GM18870 (cell line): ENCODE data around the gene PIM1.
A peak's percentile ranks its signal among the peaks of the same experiment; 100 is the strongest.

Source experiments
- ATAC-seq: cut with Tn5 transposase; IDR thresholded peaks from one replicate; pipeline ENCODE4 v1.9.1; 2021; ENCODE audit warnings: moderate library complexity; ENCODE audit not compliant: unreplicated experiment

PIM1 gene

DNA sequence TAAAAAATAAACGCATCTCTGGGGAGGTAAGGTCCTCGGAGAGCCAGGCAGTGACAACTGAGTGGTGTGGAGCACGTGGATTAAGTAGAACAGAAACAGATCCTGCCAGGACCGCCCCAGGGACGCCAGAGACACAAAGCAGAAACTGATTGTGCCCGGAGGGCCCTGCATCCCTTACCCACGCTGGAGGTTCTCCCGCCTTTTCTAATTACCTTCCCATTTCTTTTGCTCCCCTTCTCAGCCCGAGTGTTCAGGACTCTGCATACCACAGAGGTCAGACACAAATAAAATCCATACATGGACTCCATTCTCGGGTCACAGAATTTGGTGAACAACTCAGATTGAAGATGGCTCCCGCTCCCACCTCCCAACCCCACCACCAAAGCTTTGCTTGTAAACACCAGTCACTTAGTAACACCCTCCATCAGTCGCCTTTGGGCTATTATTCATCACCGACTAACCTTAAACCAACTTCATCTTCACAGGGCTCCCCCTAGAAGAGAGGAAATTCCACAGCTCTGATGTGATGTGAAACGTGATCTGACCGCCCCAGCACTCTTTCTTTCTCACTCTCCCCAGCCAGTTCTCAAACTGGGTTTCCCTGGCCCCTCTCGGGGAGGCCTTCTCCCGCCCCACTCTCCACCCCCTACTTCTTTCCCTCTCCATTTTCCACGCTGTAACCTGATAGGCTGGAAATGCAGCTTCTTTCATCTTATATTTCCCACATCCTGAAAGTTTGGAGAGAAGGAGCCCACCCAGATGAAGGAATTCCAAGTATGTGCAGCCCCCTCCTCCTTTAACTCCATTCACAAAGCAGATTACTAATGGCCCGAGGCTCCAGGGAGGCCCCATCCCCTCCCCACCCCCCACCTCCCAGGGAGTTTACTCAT, 32.5 kb upstream of the PIM1 start:
- ATAC-seq = no peak

DNA sequence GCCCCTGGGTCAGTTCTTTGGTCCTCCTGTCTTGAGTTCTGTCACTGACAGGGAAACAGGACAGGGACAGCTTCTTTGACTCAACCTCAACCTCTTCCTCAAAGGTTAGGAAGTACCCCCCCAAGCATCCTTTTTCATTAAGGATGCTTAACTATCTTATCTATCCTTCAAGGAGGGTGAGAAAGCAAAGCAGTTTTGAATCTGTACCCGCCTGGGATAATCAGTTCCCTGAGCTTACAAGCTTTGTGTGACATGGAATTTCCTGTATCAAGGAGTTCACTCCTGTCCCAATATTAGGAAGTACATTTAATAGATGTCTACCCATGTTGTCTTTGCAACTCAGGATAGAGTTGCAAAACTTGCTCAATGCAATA, 31.1 kb upstream of the PIM1 start:
- ATAC-seq = no peak

GRCh38 chr6:37139230-37139962, 30.6 kb upstream of the PIM1 start:
- ATAC-seq = no peak

DNA sequence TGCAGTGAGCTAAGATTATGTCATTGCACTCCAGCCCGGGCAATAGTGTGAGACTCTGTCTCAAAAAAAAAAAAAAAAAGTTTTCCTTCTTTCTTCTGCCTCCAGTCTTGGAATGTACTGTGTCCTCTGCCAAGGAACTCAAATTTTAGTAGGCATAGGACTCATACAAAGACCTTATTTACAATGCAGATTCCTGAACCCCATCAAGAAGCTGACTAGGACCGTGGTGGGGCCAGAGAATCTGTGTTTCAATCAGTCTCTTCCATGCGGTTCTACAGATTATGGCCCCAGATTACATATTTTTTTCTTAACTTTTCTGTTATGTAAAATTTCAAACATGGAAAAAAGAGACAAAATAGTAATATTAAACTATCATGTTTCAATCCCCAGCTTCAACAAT, 29.8 kb upstream of the PIM1 start:
- ATAC-seq = no peak

DNA sequence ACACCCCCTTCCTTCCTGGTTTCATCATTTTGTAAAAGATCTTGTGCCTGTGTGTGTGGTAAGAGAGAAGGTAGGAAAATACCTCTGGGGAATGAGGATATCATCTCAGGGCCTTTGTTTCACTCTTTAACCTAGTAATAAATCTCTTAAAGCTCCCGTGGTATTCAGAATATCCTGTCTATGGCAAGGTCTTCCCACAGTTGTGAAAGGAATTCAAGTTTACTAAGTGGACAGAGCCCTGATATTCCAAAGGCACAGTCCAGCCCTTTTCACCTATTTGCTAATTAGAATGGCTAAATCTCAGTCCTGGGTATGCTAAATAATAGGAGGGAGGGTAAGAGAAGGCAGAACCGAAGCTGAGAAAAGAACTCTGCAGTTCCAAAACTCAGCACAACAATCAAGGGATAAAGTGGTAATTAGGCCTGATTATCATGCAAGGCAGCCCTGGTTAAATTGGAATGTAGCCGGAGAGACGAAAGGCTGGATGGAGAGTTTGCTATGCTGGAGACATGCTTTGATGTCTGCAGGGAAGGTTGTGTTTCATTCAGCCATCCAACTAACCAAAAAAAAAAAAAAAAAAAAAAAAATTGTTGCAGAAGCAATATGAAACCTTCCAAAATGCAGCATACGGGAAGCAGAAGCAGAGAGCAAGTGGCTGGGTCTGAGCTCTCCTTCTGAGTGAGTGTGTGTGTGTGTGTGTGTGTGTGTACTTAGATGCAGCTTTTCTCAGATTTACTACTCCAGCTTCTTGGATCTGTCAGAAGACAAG, 28.5 kb upstream of the PIM1 start:
- ATAC-seq = no peak

GRCh38 chr6:37142050-37142614, 27.8 kb upstream of the PIM1 start:
- ATAC-seq = no peak

- ATAC-seq = no peak
Observed at GRCh38 chr6:37143585-37143984, 26.4 kb upstream of the PIM1 start.

DNA sequence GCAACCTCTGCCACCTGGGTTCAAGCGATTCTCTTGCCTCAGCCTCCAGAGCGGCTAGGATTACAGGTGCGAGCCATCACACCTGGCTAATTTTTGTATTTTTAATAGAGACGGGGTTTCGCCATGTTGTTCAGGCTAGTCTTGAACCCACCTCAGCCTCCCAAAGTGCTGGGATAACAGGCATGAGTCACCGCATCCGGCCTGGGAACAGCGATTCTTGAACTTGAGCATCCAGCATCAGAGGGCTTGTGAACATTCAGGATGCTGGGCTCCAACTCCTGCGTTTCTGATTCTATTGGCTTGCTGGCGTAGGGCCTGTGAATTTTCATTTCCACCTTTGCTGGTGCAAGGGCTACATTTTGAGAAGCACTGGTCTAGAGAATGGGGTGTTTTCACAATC, 24.5 kb upstream of the PIM1 start:
- ATAC-seq = no peak

GRCh38 chr6:37146735-37147157, 23.2 kb upstream of the PIM1 start:
- ATAC-seq = no peak

GRCh38 chr6:37149745-37150144, 20.2 kb upstream of the PIM1 start:
- no peak for ATAC-seq

GRCh38 chr6:37150314-37150713, 19.6 kb upstream of the PIM1 start:
- no peak for ATAC-seq

DNA sequence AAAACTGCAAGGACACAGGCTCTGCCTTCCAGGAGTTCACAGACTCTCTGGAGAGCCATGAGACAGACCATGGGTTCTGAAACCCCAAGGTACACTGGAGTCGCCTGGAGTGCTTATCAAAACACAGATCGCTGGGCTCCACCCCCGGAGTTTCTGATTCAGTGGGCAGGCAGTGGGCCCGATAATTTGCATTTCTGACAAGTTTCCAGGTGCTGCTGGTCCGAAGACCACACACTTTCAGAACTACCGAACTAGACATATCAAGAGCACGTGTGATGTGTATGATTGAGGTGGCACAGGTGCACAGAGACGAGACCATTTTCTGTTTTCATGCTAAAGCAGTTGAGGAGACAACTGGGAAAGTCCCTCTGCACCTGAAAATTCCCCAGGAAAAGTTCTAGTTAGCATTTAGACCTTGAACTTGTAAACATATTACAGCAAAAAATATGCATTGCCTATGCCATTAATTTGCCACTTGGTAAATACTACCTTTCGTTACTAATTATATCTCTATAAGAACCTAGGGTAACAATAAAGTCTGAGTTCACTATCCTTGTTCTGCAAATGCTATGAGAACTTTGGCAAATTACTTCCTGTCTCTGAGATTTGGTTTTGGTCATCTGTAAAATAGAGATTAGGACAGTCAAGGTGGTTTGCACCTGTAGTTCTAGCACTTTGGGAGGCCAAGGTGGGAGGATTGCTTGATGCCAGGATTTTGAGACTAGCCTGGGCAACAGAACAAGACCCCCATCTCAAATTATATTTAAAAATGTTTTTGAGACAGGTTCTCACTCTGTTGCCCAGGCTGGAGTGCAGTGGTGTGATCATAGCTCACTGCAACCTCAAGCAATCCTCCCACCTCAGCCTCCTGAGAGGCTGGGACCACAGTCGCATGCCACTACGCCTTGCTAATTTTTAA, 14.3 kb upstream of the PIM1 start:
- ATAC-seq = peak; percentile 82

GRCh38 chr6:37158508-37158907, 11.4 kb upstream of the PIM1 start:
- ATAC-seq = no peak

GRCh38 chr6:37160922-37161778, 8.8 kb upstream of the PIM1 start:
- no peak for ATAC-seq

GRCh38 chr6:37162740-37163139, 7.2 kb upstream of the PIM1 start:
- no peak for ATAC-seq

GRCh38 chr6:37168163-37168758, 1.7 kb upstream of the PIM1 start:
- ATAC-seq = no peak

DNA sequence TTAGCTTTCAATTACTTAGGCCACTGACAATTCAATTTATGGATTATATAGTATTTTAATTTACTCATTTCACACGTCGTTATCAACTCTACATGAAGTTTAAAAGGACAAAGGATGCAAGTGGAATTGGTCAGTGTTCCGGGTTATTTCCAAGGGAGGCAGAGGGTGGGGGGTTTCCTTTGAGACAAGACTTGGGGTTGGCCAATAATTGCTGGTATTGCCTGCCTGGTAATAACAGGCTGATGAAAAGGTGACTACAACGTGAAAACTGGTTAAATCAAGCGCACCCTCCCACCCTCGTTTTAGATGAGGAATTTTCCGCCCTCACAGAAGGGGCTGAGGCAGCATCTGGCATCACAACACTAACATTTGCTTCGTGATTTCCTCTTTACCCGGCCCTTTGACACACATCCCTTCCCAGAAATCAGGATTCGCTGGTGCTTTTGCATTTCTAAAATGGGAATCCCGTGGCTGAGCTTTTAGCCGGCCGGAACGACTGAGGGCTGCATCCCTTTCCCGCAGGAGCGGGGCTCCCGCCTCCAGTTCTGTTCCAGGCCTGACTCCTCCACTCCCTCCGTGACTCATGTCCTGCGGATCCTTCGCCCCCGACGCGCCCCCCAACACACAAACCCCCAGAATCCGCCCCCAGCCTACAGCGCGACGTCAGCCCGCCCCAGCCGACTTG, 999 bp upstream of the PIM1 start:
- ATAC-seq = no peak
